ENCODE measurements around the gene AP3B2. TPM values are rescaled to one million over a fixed set of nuclear protein-coding genes. Genes with fewer than 3 reads are reported as not detected.

Gene AP3B2
- total and polyA plus RNA-seq, 2 donors (not counting 3 experiments of a cell fraction or from before 2014, with no cell fraction given): not detected

- no peak overlapping the region for H3K9ac ChIP-seq (replicated peaks; ENCODE audit: extremely low read depth, insufficient read depth, low read length)
- no peak overlapping the region for H3K27ac ChIP-seq (ENCODE audit: insufficient read depth, low read depth, low read length)
- DNase-seq (ENCODE audit: low read depth, low spot score) (no peak), FAIRE-seq (no peak)
- ChIA-PET POLR2A (no interaction called here), CTCF (no interaction called here)
- H3K27me3 ChIP-seq (ENCODE audit: control insufficient read depth in 2 of 2, insufficient read depth in 2 of 2, low read length in 2 of 2): peaks cover 32 to 43% of the 10 kb centered on the region in 2 experiments
- no peaks in the 10 kb centered on the region for H3K9me3 ChIP-seq (replicated peaks; ENCODE audit: control insufficient read depth, insufficient read depth, low read length)
- H3K79me2 ChIP-seq (ENCODE audit: control insufficient read depth, insufficient read depth, low read length): no peaks in the 10 kb centered on the region
- H3K4me1 ChIP-seq (ENCODE audit: control insufficient read depth, extremely low read depth, insufficient read depth, low read length): no peaks in the 10 kb centered on the region
- H3K4me2 ChIP-seq (ENCODE audit: insufficient read depth, low read length): no peak overlapping the region
- no peaks in the 10 kb centered on the region for H3K36me3 ChIP-seq (ENCODE audit: control insufficient read depth in 2 of 2, extremely low read depth in 1 of 2, insufficient read depth in 2 of 2, low read length in 2 of 2)
- H2AFZ ChIP-seq (ENCODE audit: low read depth, low read length): no peak overlapping the region
- no peak overlapping the region for H3K4me3 ChIP-seq (replicated peaks in 1 of 3; ENCODE audit: insufficient read depth in 1 of 3, low read depth in 1 of 3, low read length in 3 of 3)
- no peaks in the 10 kb centered on the region for H3K9me1 ChIP-seq (replicated peaks; ENCODE audit: control insufficient read depth, extremely low read depth, insufficient read depth, low read length)
- TF ChIP-seq GATA2 (IDR thresholded peaks at IDR 0.05; ENCODE audit: insufficient read depth, insufficient read length, low read depth, low read length): no peak
- TF ChIP-seq EZH2 (IDR thresholded peaks at IDR 0.05; ENCODE audit: borderline replicate concordance, low read depth, low read length, severe bottlenecking): no peak
- no peak for TF ChIP-seq MYC (IDR thresholded peaks at IDR 0.05; ENCODE audit: low read depth, low read length)
- TF ChIP-seq CTCF (IDR thresholded peaks at IDR 0.05; ENCODE audit: extremely low read depth in 1 of 2, insufficient read depth in 1 of 2, low read depth in 1 of 2, low read length in 2 of 2): no peak
- H4K20me1 ChIP-seq (replicated peaks; ENCODE audit: control insufficient read depth, extremely low read depth, insufficient read depth, low read length): no peaks in the 10 kb centered on the region
- intact Hi-C loops (cut with micrococcal nuclease): no loop called here
- BruUV-seq (replicated peaks): no TSS peak
- dilution Hi-C loops (cut with MboI; ENCODE audit: extremely low pct_ligation_motif_present, low sequenced_read_pairs): no loop called here
Measured at GRCh38 chr15:82649226-82649999, 60.3 kb downstream of the AP3B2 start.
